Mucosa of rectum (tissue), 2 donors: ENCODE data around the gene RDH5.

Source experiments
- H3K27ac ChIP-seq, 2 donors: one replicate each; pipeline ENCODE4 v1.7.0; 2013; ENCODE audit warnings: inconsistent platforms in 2 of 2, low read depth in 2 of 2, low read length in 2 of 2
- H3K27me3 ChIP-seq, 2 donors: one replicate each; pipeline ENCODE4 v1.7.0; 2013; ENCODE audit warnings: low read length in 2 of 2; ENCODE audit not compliant: control insufficient read depth in 2 of 2, insufficient read depth in 2 of 2
- H3K36me3 ChIP-seq, 2 donors: one replicate each; pipeline ENCODE4 v1.7.0; 2013; ENCODE audit warnings: low read length in 2 of 2; ENCODE audit not compliant: control insufficient read depth in 2 of 2, insufficient read depth in 2 of 2
- H3K4me1 ChIP-seq, 2 donors: one replicate each; pipeline ENCODE4 v1.7.0; 2013; ENCODE audit warnings: low read length in 2 of 2, mild to moderate bottlenecking in 1 of 2; ENCODE audit not compliant: control insufficient read depth in 2 of 2, insufficient read depth in 2 of 2
- H3K4me3 ChIP-seq, 2 donors: one replicate each; pipeline ENCODE4 v1.7.0; 2013; ENCODE audit warnings: low read length in 2 of 2
- H3K9ac ChIP-seq, 2 donors: one replicate each; pipeline ENCODE4 v1.7.0; 2013; ENCODE audit warnings: low read length in 2 of 2, low read depth in 1 of 2, mild to moderate bottlenecking in 1 of 2
- H3K9me3 ChIP-seq, 2 donors: one replicate each; pipeline ENCODE4 v1.7.0; 2013; ENCODE audit warnings: low read length in 2 of 2; ENCODE audit not compliant: control insufficient read depth in 2 of 2
- donor health status: healthy.
- donor health status: Normal muscosa, but diverticular disease.

RDH5 gene

GRCh38 chr12:55695349-55695748 lies 24.8 kb upstream of the RDH5 start:
- Histone ChIP-seq H3K9ac (no peak overlapping the region), H3K27me3 (no peaks in the 10 kb centered on the region), H3K4me1 (no peaks in the 10 kb centered on the region), H3K4me3 (no peak overlapping the region), H3K36me3 (peaks cover 0 to 2% of the 10 kb centered on the region in 2 donors), H3K9me3 (no peaks in the 10 kb centered on the region), H3K27ac (no peak overlapping the region)

- H3K9ac ChIP-seq = no peak overlapping the region
- H3K4me1 ChIP-seq = no peaks in the 10 kb centered on the region
- H3K36me3 ChIP-seq = peaks cover 0 to 2% of the 10 kb centered on the region in 2 donors
- H3K27ac ChIP-seq = no peak overlapping the region
- H3K4me3 ChIP-seq = no peak overlapping the region
- no peaks in the 10 kb centered on the region for H3K9me3 ChIP-seq
- H3K27me3 ChIP-seq = no peaks in the 10 kb centered on the region
These were observed 24.1 kb upstream of the RDH5 start for GRCh38 chr12:55696141-55696540.

GRCh38 chr12:55696796-55697462 lies 23.3 kb upstream of the RDH5 start:
- Histone ChIP-seq H3K9ac (no peak overlapping the region), H3K4me3 (no peak overlapping the region), H3K27me3 (no peaks in the 10 kb centered on the region), H3K9me3 (no peaks in the 10 kb centered on the region), H3K4me1 (no peaks in the 10 kb centered on the region), H3K27ac (no peak overlapping the region), H3K36me3 (peaks cover 0 to 2% of the 10 kb centered on the region in 2 donors)

GRCh38 chr12:55697686-55698085 lies 22.5 kb upstream of the RDH5 start:
- no peak overlapping the region for H3K4me3 ChIP-seq
- no peaks in the 10 kb centered on the region for H3K9me3 ChIP-seq
- no peaks in the 10 kb centered on the region for H3K4me1 ChIP-seq
- H3K27ac ChIP-seq = no peak overlapping the region
- no peaks in the 10 kb centered on the region for H3K27me3 ChIP-seq
- no peak overlapping the region for H3K9ac ChIP-seq
- peaks cover 0 to 2% of the 10 kb centered on the region in 2 donors for H3K36me3 ChIP-seq

GRCh38 chr12:55698241-55698955 lies 21.8 kb upstream of the RDH5 start:
- Histone ChIP-seq H3K9me3 (no peaks in the 10 kb centered on the region), H3K4me3 (no peak overlapping the region), H3K36me3 (peaks cover 0 to 2% of the 10 kb centered on the region in 2 donors), H3K27ac (no peak overlapping the region), H3K4me1 (no peaks in the 10 kb centered on the region), H3K27me3 (no peaks in the 10 kb centered on the region), H3K9ac (no peak overlapping the region)

GRCh38 chr12:55698965-55699364 lies 21.2 kb upstream of the RDH5 start:
- Histone ChIP-seq H3K36me3 (no peaks in the 10 kb centered on the region), H3K27ac (no peak overlapping the region), H3K27me3 (no peaks in the 10 kb centered on the region), H3K4me1 (no peaks in the 10 kb centered on the region), H3K9me3 (no peaks in the 10 kb centered on the region), H3K9ac (no peak overlapping the region), H3K4me3 (no peak overlapping the region)

- H3K4me1 ChIP-seq = no peaks in the 10 kb centered on the region
- no peaks in the 10 kb centered on the region for H3K9me3 ChIP-seq
- H3K27ac ChIP-seq = no peak overlapping the region
- H3K4me3 ChIP-seq = no peak overlapping the region
- H3K9ac ChIP-seq = no peak overlapping the region
- no peaks in the 10 kb centered on the region for H3K36me3 ChIP-seq
- no peaks in the 10 kb centered on the region for H3K27me3 ChIP-seq
These were observed 20.6 kb upstream of the RDH5 start for GRCh38 chr12:55699471-55700055.

GRCh38 chr12:55700255-55701018 lies 19.8 kb upstream of the RDH5 start:
- Histone ChIP-seq H3K27me3 (no peaks in the 10 kb centered on the region), H3K9ac (no peak overlapping the region), H3K9me3 (no peaks in the 10 kb centered on the region), H3K4me1 (no peaks in the 10 kb centered on the region), H3K4me3 (no peak overlapping the region), H3K36me3 (no peaks in the 10 kb centered on the region), H3K27ac (no peak overlapping the region)

- Histone ChIP-seq H3K27ac (peak overlapping the region in 1 of 2 donors; percentile 2), H3K4me1 (peaks cover 2 to 7% of the 10 kb centered on the region in 2 donors), H3K27me3 (peaks cover 0 to 4% of the 10 kb centered on the region in 2 donors), H3K9ac (no peak overlapping the region), H3K4me3 (no peak overlapping the region), H3K9me3 (no peaks in the 10 kb centered on the region), H3K36me3 (no peaks in the 10 kb centered on the region)
These were observed 17.3 kb upstream of the RDH5 start for GRCh38 chr12:55702861-55703260.

- Histone ChIP-seq H3K27me3 (peaks cover 0 to 4% of the 10 kb centered on the region in 2 donors), H3K4me1 (peaks cover 2 to 7% of the 10 kb centered on the region in 2 donors), H3K36me3 (no peaks in the 10 kb centered on the region), H3K9ac (no peak overlapping the region), H3K9me3 (no peaks in the 10 kb centered on the region), H3K4me3 (no peak overlapping the region), H3K27ac (peak overlapping the region in 1 of 2 donors; percentile 16)
These were observed 16.9 kb upstream of the RDH5 start for GRCh38 chr12:55703288-55703687.
